CD4-positive, alpha-beta T cell treated with Interleukin-4 for 1 hour (primary cell): ENCODE results near the gene TRAPPC3.
A peak's percentile ranks its signal among the peaks of the same experiment; 100 is the strongest.
"Not testable (repeated sequence)": the region's sequence is repeated elsewhere in the genome, so short reads cannot be mapped to it uniquely, and the experiment has no call there.

Source experiments
- DNase-seq, 2 donors: peaks; one replicate each; pipeline ENCODE4 v3.0.0-alpha.2; 2020 to 2022

The TRAPPC3 gene

GRCh38 chr1:36166136-36166535, 16.9 kb upstream of the TRAPPC3 start:
- no peak for DNase-seq

DNA sequence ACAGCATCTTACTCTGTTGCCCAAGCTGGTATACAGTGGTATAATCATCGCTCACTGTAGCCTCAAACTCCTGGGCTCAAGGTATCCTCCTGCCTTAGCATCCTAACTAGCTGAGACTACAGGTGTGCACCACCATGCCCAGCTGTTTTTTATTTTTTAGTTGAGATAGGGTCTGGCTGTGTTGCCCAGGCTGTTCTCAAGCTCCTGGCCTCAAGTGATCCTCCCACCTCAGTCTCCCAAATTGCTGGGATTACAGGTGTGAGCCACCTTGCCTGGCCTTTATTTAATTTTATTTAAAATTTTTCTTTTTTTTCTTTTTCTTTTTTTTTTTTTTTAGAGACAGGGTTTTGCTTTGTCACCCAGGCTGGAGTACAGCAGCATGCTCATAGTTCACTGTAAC, 15.9 kb upstream of the TRAPPC3 start:
- no peak for DNase-seq

GRCh38 chr1:36164361-36164760, 15.1 kb upstream of the TRAPPC3 start:
- DNase-seq: no peak

GRCh38 chr1:36163426-36163825, 14.1 kb upstream of the TRAPPC3 start:
- no peak for DNase-seq

- DNase-seq: no peak
Observed at GRCh38 chr1:36162680-36163239, 13.5 kb upstream of the TRAPPC3 start.

DNA sequence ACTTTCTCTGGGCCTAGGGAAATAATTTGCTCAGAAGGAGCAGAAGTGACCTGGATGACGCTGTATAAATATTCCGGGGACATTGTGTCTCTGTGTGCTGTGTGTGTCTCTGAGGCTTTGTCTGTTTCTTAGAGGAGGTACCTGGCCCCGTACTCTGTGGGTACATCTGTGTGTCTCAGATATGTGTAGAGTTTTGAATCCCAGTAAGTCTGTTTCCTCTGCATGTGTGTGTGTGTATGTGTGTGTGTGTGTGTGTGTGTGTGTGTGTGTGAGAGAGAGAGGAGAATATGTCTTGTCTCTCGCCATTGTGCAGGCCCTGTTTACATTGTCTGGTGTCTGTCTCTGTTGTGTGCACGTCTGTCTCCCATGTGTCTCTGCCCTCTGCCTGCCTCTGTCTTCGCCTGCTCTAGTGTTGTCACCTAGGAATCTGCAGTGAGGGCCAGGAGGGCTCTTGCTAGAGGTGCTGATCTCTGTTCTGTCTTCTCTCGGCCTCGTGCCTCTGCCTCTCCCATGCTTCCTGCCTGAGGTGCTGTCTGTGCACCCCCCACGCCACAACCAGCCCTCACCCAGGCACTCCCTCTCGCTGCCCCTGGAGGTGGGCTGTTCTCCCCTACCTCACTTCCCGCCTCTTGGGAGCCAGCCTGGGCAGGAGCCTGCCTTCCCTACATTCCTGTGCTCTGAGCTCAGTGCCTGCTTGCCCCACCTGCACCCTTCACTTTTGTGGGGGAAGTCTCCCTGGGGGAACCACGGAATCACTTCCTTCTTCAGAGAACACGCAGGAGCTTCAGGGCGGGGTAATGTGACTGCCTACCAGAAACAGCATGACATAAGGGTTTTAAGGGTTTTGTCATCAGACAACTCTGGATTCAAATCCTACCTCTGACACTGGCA, 12.6 kb upstream of the TRAPPC3 start:
- DNase-seq: peak; percentile 62 to 67

DNA sequence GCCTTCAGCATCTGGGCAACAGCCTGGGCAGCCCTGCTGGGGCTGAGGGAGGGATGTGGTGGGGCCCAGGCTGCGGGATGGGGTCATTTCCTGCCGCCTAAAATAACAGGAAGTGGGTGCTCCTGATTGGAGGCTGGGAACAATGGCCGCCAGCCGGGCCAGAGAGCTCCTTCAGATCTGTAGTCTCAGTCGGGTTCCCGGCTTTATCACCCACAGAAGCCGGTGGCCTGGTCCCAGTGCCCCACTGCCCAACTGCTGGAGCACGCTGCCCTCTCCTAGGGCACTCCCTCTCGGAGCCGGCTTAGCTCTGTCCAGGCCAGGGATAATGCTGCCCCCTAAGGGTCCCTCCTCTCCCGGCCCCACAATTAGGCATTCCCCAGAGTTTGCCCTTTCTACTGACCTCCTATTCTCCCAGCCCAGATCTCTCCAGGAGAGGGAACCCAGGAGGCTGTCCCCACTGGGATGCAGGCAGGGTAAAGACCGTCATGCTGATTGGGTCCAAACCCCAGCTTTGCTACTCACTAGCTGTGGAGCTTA, 11.7 kb upstream of the TRAPPC3 start:
- peak; percentile 66 to 72 for DNase-seq

DNA sequence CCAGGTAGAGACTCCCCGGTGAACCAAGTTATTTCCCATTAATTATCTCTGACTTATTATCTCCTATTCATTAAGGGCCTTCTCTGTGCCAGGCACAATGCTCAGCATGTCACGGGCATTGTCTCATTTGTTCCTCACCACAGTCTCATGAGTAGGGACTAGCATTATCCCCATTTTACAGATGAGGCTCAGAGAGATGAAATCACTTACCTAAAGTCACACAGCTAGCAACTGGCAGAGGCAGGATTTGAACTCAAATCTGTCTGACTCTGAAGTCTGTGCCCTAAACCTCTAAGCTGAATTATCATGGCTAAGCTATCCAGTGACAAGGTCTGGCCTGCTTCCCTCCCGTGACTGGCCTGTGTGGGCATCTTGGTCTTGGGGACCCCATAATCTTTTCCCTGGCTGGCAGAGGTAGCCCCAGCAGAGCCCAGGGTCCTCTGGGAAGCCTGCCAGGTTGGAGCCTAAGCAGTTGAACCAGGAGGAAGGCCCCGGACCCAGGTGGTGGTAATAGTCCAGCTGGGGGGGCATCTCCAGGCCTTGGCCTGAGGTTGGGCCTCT, 11.2 kb upstream of the TRAPPC3 start:
- no peak for DNase-seq

DNA sequence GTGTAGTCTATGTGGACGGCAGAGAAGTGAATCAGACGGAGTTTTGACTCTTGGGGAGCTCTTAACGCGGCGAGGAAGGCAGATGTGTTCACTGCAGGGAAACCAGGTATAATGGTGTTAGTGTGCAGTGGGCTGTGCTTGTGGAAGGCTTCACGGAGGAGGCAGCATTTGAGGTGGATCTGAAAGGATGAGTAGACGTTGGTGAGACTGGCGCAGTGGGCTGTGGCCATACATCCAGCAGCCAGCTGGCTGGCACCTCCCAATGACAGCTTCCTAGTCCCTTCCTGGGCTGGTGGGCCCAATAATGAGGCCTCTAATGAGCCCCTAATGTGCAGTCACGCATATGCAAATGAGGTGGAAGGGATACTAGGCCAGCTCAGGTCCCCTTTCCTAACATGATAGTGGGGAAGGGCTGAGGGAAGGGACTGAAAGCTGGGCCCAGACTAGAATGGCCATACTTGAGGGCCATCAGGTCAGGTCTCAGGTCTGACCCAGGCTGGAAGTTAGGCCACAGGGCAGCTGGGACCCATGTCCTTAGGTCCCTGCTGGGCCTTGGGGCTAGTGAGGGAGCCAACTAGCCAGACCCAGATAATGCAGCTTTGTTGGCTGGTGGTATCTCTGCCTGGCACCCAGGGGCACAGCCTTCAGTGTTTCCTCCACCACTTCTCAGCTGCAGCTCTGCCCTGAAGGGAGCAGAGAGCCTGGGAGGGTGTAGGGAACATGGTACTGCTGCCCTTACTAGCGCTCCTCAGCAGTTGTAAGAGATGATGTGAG, 10.5 kb upstream of the TRAPPC3 start:
- DNase-seq: no peak

GRCh38 chr1:36158827-36159252, 9.6 kb upstream of the TRAPPC3 start:
- DNase-seq: not testable (repeated sequence)

GRCh38 chr1:36157973-36158826, 8.9 kb upstream of the TRAPPC3 start:
- no peak for DNase-seq

DNA sequence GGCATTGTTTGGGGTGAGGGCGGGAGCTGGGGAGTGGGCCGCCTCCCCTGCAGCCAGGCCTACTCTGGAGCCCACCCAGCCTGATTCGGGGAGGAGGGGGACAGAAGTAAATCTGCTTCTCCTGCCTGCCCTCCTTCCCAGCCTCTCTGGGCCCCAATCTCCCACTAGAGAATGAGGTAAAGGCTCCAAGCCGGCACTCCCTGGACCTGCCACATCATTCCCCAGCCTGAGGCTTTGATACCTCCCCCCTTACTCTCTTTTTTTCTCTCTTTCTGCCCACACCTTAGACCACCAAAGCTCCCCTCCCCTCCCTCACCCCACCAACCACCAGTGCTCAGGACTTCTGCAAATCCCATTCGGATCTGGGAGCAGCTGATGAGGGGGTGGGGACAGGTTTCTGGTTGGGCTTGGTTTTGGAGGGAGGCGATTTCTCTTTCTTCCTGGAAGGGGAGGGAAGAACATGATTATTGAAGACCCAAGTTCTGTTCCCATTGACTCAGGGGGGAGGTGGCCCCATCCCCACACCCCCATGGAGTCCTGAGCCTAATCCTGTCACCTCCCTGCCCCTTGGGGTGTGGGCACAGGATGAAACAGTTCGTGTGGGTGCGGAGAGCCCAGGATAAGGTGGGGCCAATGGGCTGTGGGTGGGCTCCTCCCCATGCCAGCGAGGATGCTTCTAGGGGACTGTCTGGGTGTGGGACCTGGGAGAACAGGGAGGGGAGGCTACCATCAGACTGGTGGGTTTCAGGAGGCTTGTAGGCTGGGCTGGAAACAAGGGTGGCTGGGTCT, 8.0 kb upstream of the TRAPPC3 start:
- no peak for DNase-seq

DNA sequence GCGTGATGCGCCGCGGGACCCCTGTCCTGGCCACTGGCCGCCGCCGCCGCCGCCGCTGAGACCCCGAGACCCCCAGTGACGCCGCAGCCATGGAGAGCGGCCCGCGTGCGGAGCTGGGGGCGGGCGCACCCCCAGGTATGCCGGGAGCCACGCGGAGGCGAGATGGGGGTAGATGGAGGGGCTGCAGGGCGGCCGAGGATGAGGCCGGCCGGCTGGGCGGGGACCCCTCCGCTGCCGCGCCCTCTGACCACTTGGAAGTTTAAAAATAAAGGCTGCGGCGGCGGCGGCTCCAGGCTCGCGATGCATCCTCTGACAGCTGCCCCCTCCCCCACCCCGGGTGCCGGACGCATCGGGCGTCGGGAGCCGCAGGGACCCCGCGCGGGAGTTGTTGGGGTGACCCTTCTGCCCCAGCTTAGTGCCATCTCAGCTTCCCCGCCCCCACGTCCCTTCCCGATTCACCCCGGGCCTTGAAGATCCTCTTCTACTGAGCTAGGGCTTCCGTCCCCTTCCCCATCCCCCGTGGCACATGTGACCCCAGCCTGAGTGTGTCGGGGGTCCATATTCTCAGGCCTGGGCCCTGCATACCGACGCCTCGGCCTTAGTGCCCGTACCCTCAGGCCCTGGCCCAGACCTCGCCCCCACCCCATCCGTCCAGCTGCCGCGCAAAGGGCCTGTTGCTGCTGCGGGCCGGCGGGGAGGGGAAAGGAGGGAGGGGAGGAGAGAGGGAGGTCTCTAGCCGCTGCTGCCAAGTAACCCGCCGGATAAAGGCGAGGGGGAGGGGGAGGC, 7.2 kb upstream of the TRAPPC3 start:
- peak; percentile 50 to 60 for DNase-seq

DNA sequence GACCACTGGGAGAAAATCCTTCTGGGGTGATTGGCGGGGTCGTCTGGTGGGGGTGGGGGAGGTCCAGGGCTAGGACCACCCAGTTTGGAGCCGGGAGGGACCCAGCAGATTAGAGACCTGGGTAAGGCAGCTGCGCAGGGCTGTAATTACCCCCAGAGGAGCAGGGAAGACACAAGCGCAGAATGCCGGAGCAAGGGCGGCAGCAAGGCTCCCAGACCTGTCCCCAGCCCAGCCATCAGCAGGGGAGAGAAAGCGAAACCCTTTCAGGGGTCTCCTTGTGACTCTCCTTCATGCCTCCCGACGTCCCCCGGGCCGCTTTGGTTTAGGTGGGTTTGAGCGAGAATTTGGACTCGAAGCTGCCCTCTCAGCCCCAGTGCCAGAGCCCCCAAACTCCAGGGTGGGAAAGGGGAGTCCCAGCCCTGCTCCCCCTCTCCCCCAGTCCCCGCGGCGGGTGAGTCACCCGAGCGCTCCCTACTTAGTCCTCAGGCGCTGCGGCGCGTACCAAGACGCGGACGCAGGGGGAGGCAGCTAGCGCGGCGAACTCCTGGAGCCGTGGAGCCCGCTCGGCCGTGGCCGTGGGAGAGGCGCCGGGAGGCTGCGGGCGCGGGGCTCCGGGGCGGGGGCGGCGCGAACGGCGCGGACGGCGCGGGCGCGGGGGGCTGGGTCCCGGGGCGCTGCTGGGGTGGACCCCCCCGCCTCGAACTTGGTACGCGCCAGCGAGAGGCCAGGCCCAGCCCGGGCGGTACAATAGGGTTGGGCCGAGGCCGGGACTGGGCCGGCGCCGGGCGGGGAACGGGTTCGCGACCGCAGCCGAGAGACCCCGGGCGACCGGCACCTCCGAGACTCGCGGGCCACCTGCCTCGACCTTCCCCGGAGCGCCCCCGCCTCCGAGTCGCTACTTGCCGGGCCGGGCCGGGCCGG, 6.4 kb upstream of the TRAPPC3 start, which contains the start of gene MAP7D1:
Gene MAP7D1 (plus strand): TSS at position 753 of the 921 bp plus-strand sequence. CDS start 258 bp downstream, outside the sequence.
- DNase-seq: peak; percentile 85 to 89

GRCh38 chr1:36154765-36155407, 5.6 kb upstream of the TRAPPC3 start:
- DNase-seq: no peak

GRCh38 chr1:36154335-36154734, 5.0 kb upstream of the TRAPPC3 start:
- DNase-seq: no peak

DNA sequence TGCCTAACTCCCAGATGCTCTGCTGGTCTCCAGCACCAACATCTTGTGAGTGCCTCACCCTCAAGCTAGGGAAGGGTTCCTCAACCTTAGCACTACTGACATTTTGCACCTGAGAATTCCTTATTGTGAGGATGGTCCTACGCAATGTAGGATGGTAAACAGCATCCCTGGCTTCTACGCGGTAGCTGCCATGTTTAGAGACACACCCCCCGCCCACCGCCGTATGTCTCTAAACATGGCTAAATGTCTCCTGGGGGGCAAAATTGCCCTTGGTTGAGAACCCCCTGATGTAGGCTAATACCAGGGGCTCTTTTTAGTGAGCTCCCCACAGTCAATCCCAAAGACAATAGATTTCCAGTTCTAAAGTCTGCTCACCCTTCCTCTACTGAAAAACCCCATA, 4.2 kb upstream of the TRAPPC3 start:
- DNase-seq: no peak

DNA sequence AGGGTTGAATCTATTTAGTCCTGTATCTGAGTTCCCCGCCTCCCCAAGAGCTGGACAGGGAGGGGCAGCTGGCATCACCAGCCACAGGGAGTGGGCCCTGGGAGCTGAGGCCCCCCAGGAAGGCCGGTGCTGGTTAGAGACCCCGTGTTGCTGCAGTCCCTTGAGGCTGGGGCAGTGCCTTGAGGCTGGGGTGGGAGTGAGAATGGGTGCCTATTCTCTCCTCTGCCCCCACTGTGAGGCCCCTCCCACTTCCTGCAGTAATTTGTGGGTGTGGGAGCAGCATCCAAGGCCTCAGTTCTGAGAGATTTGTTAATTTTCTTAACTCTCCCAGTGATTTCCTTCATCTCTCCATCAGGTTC, 2.5 kb upstream of the TRAPPC3 start:
- peak; percentile 63 to 73 for DNase-seq
